Parathyroid adenoma (tissue), 2 donors: ENCODE measurements around the gene DSCAM.

ENCODE experiments used
- H2AFZ ChIP-seq: fragments of 300-600 bp; sonication (generic); one replicate; pipeline ENCODE4 v1.7.0; 2017; ENCODE audit warnings: antibody characterized with exemption, mild to moderate bottlenecking
- H3K27ac ChIP-seq: fragments of 300-600 bp; sonication (generic); one replicate; pipeline ENCODE4 v1.7.0; 2017
- H3K27me3 ChIP-seq: fragments of 300-600 bp; sonication (generic); one replicate; pipeline ENCODE4 v1.7.0; 2017; ENCODE audit warnings: low read length; ENCODE audit not compliant: control insufficient read depth, insufficient read depth
- H3K36me3 ChIP-seq: fragments of 300-600 bp; sonication (generic); one replicate; pipeline ENCODE4 v1.7.0; 2017; ENCODE audit warnings: low read length; ENCODE audit not compliant: control insufficient read depth, insufficient read depth
- H3K4me1 ChIP-seq: fragments of 300-600 bp; sonication (generic); one replicate; pipeline ENCODE4 v1.7.0; 2017; ENCODE audit warnings: control low read depth
- H3K4me2 ChIP-seq: fragments of 300-600 bp; sonication (generic); one replicate; pipeline ENCODE4 v1.7.0; 2017; ENCODE audit warnings: low read length
- H3K4me3 ChIP-seq: fragments of 300-600 bp; sonication (generic); one replicate; pipeline ENCODE4 v1.7.0; 2017; ENCODE audit warnings: low read depth, low read length
- H3K79me2 ChIP-seq: fragments of 300-600 bp; sonication (generic); one replicate; pipeline ENCODE4 v1.7.0; 2017; ENCODE audit warnings: control low read depth
- H3K9ac ChIP-seq: fragments of 300-600 bp; sonication (generic); one replicate; pipeline ENCODE4 v1.7.0; 2017; ENCODE audit warnings: mild to moderate bottlenecking
- H3K9me3 ChIP-seq: fragments of 300-600 bp; sonication (generic); one replicate; pipeline ENCODE4 v1.7.0; 2017; ENCODE audit warnings: low read length; ENCODE audit not compliant: control insufficient read depth
- TF ChIP-seq, protein P1 (sequence below): fragments of 300-600 bp; sonication (generic); IDR thresholded peaks from one replicate; pipeline ENCODE4 v1.7.0; 2017; ENCODE audit warnings: antibody characterized with exemption, mild to moderate bottlenecking
- donor health status: primary hyperparathyroidism.

The DSCAM gene

DNA sequence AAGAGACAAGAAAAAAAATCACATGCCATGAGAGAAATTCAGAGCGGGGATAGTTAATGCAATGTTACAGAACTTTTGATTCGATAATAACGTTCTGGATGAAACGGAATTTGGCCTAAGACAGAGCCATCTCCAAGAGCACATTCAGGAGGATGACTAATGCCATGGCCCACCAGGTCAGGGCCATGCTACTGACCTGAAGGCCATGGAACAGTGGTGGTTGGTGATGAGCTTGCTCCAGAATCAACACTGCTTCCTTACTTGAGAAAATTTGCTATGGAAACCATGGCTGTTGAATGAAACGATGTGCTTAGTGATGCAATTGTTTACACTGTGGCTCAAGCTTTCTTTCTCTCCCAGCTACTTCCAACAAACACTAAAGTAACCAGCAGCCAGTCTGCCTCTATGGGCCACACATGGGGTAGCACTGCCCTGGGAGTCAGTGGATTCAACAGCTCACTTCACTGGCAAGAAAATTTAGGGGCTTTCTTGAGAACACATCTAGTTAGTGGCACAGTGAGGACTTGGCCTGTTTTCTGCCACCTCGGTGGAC is 680.6 kb downstream of the DSCAM start:
- H3K27me3 ChIP-seq: no peaks in the 10 kb centered on the region
- no peaks in the 10 kb centered on the region for H3K4me1 ChIP-seq
- H3K4me2 ChIP-seq: no peak overlapping the region
- no peak overlapping the region for H3K9ac ChIP-seq
- TF ChIP-seq, protein P1, sequence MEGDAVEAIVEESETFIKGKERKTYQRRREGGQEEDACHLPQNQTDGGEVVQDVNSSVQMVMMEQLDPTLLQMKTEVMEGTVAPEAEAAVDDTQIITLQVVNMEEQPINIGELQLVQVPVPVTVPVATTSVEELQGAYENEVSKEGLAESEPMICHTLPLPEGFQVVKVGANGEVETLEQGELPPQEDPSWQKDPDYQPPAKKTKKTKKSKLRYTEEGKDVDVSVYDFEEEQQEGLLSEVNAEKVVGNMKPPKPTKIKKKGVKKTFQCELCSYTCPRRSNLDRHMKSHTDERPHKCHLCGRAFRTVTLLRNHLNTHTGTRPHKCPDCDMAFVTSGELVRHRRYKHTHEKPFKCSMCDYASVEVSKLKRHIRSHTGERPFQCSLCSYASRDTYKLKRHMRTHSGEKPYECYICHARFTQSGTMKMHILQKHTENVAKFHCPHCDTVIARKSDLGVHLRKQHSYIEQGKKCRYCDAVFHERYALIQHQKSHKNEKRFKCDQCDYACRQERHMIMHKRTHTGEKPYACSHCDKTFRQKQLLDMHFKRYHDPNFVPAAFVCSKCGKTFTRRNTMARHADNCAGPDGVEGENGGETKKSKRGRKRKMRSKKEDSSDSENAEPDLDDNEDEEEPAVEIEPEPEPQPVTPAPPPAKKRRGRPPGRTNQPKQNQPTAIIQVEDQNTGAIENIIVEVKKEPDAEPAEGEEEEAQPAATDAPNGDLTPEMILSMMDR: no peak
- no peaks in the 10 kb centered on the region for H3K9me3 ChIP-seq
- H3K27ac ChIP-seq: no peak overlapping the region
- H2AFZ ChIP-seq: no peak overlapping the region
- H3K79me2 ChIP-seq: no peaks in the 10 kb centered on the region
- no peaks in the 10 kb centered on the region for H3K36me3 ChIP-seq
- H3K4me3 ChIP-seq: no peak overlapping the region

DNA sequence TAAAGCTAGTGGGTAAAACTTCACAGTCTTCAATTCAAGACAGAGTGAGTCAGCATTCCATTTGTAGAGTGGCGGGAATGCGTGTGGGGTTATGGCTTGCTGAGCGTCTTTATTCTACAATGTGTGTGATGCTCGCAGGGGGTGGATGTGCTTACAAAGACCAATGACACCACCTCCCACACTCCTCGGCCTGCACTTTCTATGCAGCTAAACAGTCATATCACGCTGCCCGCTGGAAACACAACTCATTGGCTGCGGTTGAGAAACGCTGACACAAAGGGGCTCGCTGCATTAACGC is 681.2 kb downstream of the DSCAM start:
- H3K79me2 ChIP-seq: no peaks in the 10 kb centered on the region
- no peak overlapping the region for H3K4me3 ChIP-seq
- H3K27ac ChIP-seq: no peak overlapping the region
- no peaks in the 10 kb centered on the region for H3K9me3 ChIP-seq
- no peak overlapping the region for H2AFZ ChIP-seq
- H3K36me3 ChIP-seq: no peaks in the 10 kb centered on the region
- TF ChIP-seq, protein P1: no peak
- no peaks in the 10 kb centered on the region for H3K27me3 ChIP-seq
- no peak overlapping the region for H3K9ac ChIP-seq
- H3K4me1 ChIP-seq: no peaks in the 10 kb centered on the region
- no peak overlapping the region for H3K4me2 ChIP-seq

DNA sequence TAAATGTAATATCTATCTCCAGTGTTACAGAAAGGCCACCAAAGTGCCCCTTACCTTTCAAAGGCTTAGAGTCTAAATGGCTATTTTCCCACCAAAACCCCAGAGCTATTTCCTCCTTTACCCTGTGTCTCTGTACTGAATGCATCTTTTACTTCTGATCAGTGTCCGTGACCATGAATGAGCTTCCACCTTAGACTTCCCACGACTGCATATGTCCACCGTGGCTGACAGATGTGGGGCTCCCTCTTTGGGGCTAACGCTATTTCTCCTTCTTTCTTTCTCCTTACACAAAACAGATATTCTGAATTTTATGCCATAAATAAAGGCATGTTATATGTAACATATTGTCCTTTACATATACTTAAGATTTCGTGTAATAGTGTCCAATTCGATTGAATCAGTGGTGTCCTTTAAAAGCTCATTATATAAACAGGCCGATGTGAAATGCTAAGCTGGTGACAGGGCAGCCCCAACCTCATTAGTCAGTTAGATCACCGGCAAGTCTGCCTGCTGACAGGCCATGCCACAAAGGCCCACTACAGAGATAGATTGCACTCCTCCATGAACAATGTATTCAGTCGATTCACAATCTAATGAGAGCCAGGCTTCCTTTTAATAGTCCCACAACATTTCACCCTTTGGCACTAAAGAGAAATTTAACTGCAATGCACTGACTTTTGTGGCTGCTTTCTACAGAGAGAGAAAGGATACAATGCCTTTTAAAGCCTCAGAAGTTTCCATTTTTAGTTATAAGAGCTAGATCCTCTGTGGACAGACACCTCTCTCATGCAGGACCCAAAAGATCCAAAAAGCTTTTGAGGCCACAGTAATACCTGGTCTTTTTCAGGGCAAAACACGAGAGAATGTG is 681.8 kb downstream of the DSCAM start:
- Histone ChIP-seq H3K79me2 (no peaks in the 10 kb centered on the region), H3K9ac (no peak overlapping the region), H2AFZ (no peak overlapping the region), H3K4me2 (no peak overlapping the region), H3K9me3 (no peaks in the 10 kb centered on the region), H3K27ac (no peak overlapping the region), H3K4me1 (no peaks in the 10 kb centered on the region), H3K4me3 (no peak overlapping the region), H3K27me3 (no peaks in the 10 kb centered on the region), H3K36me3 (no peaks in the 10 kb centered on the region)
- TF ChIP-seq, protein P1: no peak

DNA sequence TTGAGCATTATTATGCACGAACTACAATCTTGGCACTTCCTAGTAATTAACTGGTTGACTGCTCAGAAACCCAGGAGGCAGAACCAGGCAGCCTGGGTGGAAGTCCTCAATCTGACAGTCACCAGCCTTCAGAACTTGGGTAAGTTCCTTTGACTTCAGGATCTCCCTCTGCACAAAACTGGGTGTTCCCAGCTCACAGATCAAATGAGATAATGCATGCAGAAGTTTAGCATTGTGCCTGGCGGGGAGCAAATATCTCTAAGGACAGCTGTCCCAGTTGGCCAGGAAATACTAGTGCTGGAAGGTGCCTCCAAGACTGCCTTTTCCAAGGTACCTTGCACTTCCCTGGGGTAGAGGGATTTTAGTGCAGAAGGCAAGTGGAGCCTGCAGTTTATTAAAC is 684.9 kb downstream of the DSCAM start:
- TF ChIP-seq, protein P1: no peak
- no peaks in the 10 kb centered on the region for H3K4me1 ChIP-seq
- no peak overlapping the region for H3K9ac ChIP-seq
- H2AFZ ChIP-seq: no peak overlapping the region
- H3K27ac ChIP-seq: no peak overlapping the region
- H3K9me3 ChIP-seq: no peaks in the 10 kb centered on the region
- H3K4me2 ChIP-seq: no peak overlapping the region
- H3K27me3 ChIP-seq: no peaks in the 10 kb centered on the region
- no peak overlapping the region for H3K4me3 ChIP-seq
- no peaks in the 10 kb centered on the region for H3K36me3 ChIP-seq
- no peaks in the 10 kb centered on the region for H3K79me2 ChIP-seq

DNA sequence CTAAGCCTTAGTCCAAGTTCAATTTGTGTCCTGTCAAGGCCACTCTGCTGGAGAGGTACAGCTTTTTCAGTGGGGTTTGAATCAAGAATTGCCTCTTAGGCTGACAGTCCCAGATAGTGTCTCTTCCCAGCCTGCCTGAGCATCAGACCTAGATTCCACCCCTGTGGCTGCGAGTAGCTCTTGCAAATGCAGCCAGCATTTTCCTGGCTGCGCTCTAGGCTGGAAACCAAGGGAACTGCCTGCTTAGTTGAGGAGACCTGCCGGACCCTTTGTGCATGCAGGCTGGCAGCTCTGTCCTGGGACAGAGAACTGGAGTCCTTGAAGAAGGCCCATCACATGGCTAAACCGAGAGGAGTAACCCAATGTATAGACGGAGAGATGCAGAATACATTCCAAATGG is 686.0 kb downstream of the DSCAM start:
- H3K4me2 ChIP-seq: no peak overlapping the region
- H2AFZ ChIP-seq: no peak overlapping the region
- H3K79me2 ChIP-seq: no peaks in the 10 kb centered on the region
- H3K27ac ChIP-seq: no peak overlapping the region
- no peak overlapping the region for H3K9ac ChIP-seq
- no peaks in the 10 kb centered on the region for H3K36me3 ChIP-seq
- TF ChIP-seq, protein P1: no peak
- H3K27me3 ChIP-seq: no peaks in the 10 kb centered on the region
- no peaks in the 10 kb centered on the region for H3K4me1 ChIP-seq
- H3K9me3 ChIP-seq: no peaks in the 10 kb centered on the region
- H3K4me3 ChIP-seq: no peak overlapping the region
